ENCODE measurements around the gene INO80B. TPM values are rescaled to one million over a fixed set of nuclear protein-coding genes. Genes with fewer than 3 reads are reported as not detected.

The INO80B gene
- total and polyA plus RNA-seq, 2 donors (not counting 1 experiment from before 2014, with no cell fraction given), result 30.4 to 78.6 TPM

DNA sequence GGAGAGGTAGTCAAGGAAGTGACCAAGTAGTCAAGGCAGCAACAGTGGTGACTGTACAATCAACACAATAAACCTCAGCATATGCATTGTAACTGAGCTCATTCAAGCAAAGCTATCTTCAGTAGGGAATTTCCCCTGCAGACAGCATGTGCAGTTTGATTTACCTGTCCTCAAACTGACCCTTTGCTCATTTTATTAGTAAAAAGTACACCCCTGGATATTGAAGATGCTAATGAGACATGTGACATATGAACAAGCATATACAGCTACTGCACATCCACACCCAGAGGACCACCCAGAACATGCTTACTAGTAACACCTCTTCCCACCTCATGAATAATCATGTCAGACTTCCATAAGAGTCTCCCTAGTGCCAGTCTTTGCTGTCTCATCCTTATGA, 48.9 kb upstream of the INO80B start:
- no peak overlapping the region for H2AFZ ChIP-seq (ENCODE audit: insufficient read depth, low read depth, low read length, poor library complexity, severe bottlenecking)
- H3K79me2 ChIP-seq (ENCODE audit: control insufficient read depth, insufficient read depth, low read length), result no peaks in the 10 kb centered on the region
- no peaks in the 10 kb centered on the region for H3K9me3 ChIP-seq (ENCODE audit: control extremely low read depth in 1 of 3, control insufficient read depth in 2 of 3, insufficient read depth in 1 of 3, low read length in 2 of 3)
- H3K9ac ChIP-seq (ENCODE audit: low read length), result no peak overlapping the region
- H3K4me1 ChIP-seq (ENCODE audit: control insufficient read depth in 2 of 2, insufficient read depth in 2 of 2, low read length in 2 of 2), result peaks cover 4 to 7% of the 10 kb centered on the region in 2 donors
- ATAC-seq (ENCODE audit: low read depth), result peak; percentile 51
- Mint-ChIP-seq H3K27me3 (peaks cover 6% of the 10 kb centered on the region), H3K27ac (no peak overlapping the region), H3K9me3 (ENCODE audit: insufficient read depth) (no peaks in the 10 kb centered on the region), H3K4me3 (no peak overlapping the region), H3K4me1 (peaks cover 7% of the 10 kb centered on the region)
- no peaks in the 10 kb centered on the region for H4K20me1 ChIP-seq (ENCODE audit: control insufficient read depth, insufficient read depth, low read length, poor library complexity, severe bottlenecking)
- H3K27ac ChIP-seq (ENCODE audit: low read length in 2 of 2), result no peak overlapping the region
- ChIA-PET CTCF (interaction anchor here (0.6 to 1.3 kb wide), 3 partner anchors 34 to 116 kb away, joined by 4 to 7 read pairs (median 5); partner anchors contain the start of genes CCDC142 and TTC31), POLR2A (no interaction called here)
- peaks cover 0 to 2% (median 0%) of the 10 kb centered on the region in 4 experiments for H3K27me3 ChIP-seq (replicated peaks in 1 of 4; ENCODE audit: control extremely low read depth in 1 of 4, control insufficient read depth in 3 of 4, insufficient read depth in 4 of 4, low read length in 3 of 4)
- intact Hi-C loops (cut with micrococcal nuclease), result no loop called here
- H3K4me3 ChIP-seq (ENCODE audit: control extremely low read depth in 1 of 5, extremely low read depth in 1 of 5, insufficient read depth in 1 of 5, low read depth in 2 of 5, low read length in 4 of 5), result no peak overlapping the region
- DNase-seq, result peak; percentile 38
- no peak overlapping the region for H3K4me2 ChIP-seq (replicated peaks; ENCODE audit: low read depth, low read length, poor library complexity, severe bottlenecking)
- no peak for TF ChIP-seq EZH2 (IDR thresholded peaks at IDR 0.05; ENCODE audit: borderline replicate concordance, insufficient read depth, low read depth, low read length, poor library complexity, severe bottlenecking)
- H3K36me3 ChIP-seq (replicated peaks in 1 of 2; ENCODE audit: control extremely low read depth in 1 of 2, control insufficient read depth in 1 of 2, extremely low read depth in 1 of 2, insufficient read depth in 2 of 2, low read length in 1 of 2), result no peaks in the 10 kb centered on the region

DNA sequence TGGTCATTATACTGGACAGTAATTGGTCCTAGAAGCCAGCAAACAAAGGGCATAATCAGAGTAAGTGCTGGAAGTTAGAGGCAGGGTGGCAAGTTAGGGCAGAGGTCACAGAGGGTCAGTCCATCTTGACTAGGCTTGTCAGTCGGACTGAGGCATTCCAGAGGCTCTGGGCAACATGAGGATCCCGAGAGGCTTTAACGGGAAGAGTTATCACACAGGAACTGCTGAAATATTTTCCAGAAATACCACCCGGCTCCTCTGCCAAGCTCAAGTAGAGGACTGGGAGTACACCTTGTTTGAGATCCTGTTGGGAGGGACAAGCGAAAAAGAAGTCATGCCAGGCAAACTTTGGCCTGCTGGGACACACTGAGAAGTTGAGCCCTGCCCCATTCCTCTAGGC, 47.2 kb upstream of the INO80B start:
- Histone ChIP-seq H2AFZ (ENCODE audit: insufficient read depth, low read depth, low read length, poor library complexity, severe bottlenecking) (no peak overlapping the region), H4K20me1 (ENCODE audit: control insufficient read depth, insufficient read depth, low read length, poor library complexity, severe bottlenecking) (no peaks in the 10 kb centered on the region), H3K79me2 (ENCODE audit: control insufficient read depth, insufficient read depth, low read length) (no peaks in the 10 kb centered on the region), H3K36me3 (replicated peaks in 1 of 2; ENCODE audit: control extremely low read depth in 1 of 2, control insufficient read depth in 1 of 2, extremely low read depth in 1 of 2, insufficient read depth in 2 of 2, low read length in 1 of 2) (no peaks in the 10 kb centered on the region), H3K9me3 (ENCODE audit: control extremely low read depth in 1 of 3, control insufficient read depth in 2 of 3, insufficient read depth in 1 of 3, low read length in 2 of 3) (no peaks in the 10 kb centered on the region), H3K9ac (ENCODE audit: low read length) (no peak overlapping the region), H3K27ac (ENCODE audit: low read length in 2 of 2) (no peak overlapping the region), H3K4me2 (replicated peaks; ENCODE audit: low read depth, low read length, poor library complexity, severe bottlenecking) (no peak overlapping the region), H3K4me1 (ENCODE audit: control insufficient read depth in 2 of 2, insufficient read depth in 2 of 2, low read length in 2 of 2) (peaks cover 4 to 7% of the 10 kb centered on the region in 2 donors), H3K4me3 (ENCODE audit: control extremely low read depth in 1 of 5, extremely low read depth in 1 of 5, insufficient read depth in 1 of 5, low read depth in 2 of 5, low read length in 4 of 5) (no peak overlapping the region), H3K27me3 (replicated peaks in 1 of 4; ENCODE audit: control extremely low read depth in 1 of 4, control insufficient read depth in 3 of 4, insufficient read depth in 4 of 4, low read length in 3 of 4) (peaks cover 0 to 2% (median 0%) of the 10 kb centered on the region in 4 experiments)
- POLR2A ChIA-PET, result no interaction called here
- ATAC-seq (ENCODE audit: low read depth) (no peak), DNase-seq (no peak)
- CTCF ChIA-PET, result interaction anchor here (0.6 kb wide), 1 partner anchor 76 kb away, joined by 3 read pairs; no protein-coding TSS in a partner anchor
- H3K27me3 Mint-ChIP-seq, result peaks cover 6% of the 10 kb centered on the region
- no peak overlapping the region for H3K27ac Mint-ChIP-seq
- 92% methylated on average over 5 of the region's 5 CpGs for WGBS (ENCODE audit: insufficient coverage)
- H3K4me1 Mint-ChIP-seq, result peaks cover 7% of the 10 kb centered on the region
- intact Hi-C loops (cut with micrococcal nuclease), result no loop called here
- no peak overlapping the region for H3K4me3 Mint-ChIP-seq
- TF ChIP-seq, protein P1, sequence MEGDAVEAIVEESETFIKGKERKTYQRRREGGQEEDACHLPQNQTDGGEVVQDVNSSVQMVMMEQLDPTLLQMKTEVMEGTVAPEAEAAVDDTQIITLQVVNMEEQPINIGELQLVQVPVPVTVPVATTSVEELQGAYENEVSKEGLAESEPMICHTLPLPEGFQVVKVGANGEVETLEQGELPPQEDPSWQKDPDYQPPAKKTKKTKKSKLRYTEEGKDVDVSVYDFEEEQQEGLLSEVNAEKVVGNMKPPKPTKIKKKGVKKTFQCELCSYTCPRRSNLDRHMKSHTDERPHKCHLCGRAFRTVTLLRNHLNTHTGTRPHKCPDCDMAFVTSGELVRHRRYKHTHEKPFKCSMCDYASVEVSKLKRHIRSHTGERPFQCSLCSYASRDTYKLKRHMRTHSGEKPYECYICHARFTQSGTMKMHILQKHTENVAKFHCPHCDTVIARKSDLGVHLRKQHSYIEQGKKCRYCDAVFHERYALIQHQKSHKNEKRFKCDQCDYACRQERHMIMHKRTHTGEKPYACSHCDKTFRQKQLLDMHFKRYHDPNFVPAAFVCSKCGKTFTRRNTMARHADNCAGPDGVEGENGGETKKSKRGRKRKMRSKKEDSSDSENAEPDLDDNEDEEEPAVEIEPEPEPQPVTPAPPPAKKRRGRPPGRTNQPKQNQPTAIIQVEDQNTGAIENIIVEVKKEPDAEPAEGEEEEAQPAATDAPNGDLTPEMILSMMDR (IDR thresholded peaks at IDR 0.05), result no peak
- TF ChIP-seq EZH2 (IDR thresholded peaks at IDR 0.05; ENCODE audit: borderline replicate concordance, insufficient read depth, low read depth, low read length, poor library complexity, severe bottlenecking), result no peak
- H3K9me3 Mint-ChIP-seq (ENCODE audit: insufficient read depth), result no peaks in the 10 kb centered on the region

Data from B cell (primary cell).